ENCODE data around the gene PGBD5. TPM values are rescaled to one million over a fixed set of nuclear protein-coding genes. Genes with fewer than 3 reads are reported as not detected.

PGBD5 gene
- total RNA-seq, 4 donors from 2014 or later = 1.0 to 4.5 (median 1.9) TPM

DNA sequence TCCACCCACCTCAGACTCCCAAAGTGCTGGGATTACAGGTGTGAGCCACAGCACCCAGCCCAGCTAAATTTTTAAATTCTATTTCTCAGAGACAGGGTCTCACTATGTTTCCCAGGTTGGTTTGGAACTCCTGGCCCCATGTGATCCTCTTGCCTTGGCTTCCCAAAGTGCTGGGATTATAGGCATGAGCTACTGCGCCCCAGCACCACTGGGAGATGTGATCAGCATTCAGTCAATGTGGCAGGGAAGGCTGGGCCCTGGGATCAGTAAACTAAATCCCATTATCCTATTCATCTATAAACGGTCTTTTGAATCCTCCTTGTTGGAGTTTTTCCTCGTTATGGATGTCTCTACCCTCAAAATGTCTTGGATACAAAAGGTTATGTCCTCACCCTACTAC lies 113.5 kb downstream of the PGBD5 start:
- no peaks in the 10 kb centered on the region for H3K27me3 ChIP-seq
- H3K36me3 ChIP-seq = no peaks in the 10 kb centered on the region
- DNase-seq = no peak
- intact Hi-C loops (cut with DNase I; ENCODE audit: low total_unique reads) = loop anchor here (5.0 kb wide), 2 partner anchors 470 to 530 kb away; no protein-coding TSS in a partner anchor
- in situ Hi-C loops (cut with MboI; ENCODE audit: low sequenced_read_pairs in 4 of 4) = loop anchor here in 3 of 4 donors (5.0 to 25.0 kb wide), 4 partner anchors 648 to 1050 kb away; partner anchors contain the start of gene RAB4A (in 1 of the 3)
- ATAC-seq = no peak
- TF ChIP-seq, protein P1, sequence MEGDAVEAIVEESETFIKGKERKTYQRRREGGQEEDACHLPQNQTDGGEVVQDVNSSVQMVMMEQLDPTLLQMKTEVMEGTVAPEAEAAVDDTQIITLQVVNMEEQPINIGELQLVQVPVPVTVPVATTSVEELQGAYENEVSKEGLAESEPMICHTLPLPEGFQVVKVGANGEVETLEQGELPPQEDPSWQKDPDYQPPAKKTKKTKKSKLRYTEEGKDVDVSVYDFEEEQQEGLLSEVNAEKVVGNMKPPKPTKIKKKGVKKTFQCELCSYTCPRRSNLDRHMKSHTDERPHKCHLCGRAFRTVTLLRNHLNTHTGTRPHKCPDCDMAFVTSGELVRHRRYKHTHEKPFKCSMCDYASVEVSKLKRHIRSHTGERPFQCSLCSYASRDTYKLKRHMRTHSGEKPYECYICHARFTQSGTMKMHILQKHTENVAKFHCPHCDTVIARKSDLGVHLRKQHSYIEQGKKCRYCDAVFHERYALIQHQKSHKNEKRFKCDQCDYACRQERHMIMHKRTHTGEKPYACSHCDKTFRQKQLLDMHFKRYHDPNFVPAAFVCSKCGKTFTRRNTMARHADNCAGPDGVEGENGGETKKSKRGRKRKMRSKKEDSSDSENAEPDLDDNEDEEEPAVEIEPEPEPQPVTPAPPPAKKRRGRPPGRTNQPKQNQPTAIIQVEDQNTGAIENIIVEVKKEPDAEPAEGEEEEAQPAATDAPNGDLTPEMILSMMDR (IDR thresholded peaks at IDR 0.05 in 4 of 5, conservative IDR thresholded peaks at IDR 0.05 in 1 of 5) = no peak
- TF ChIP-seq POLR2A (IDR thresholded peaks at IDR 0.05) = no peak
- no peaks in the 10 kb centered on the region for H3K9me3 ChIP-seq
- peaks cover 0 to 4% of the 10 kb centered on the region in 2 donors for H3K4me1 ChIP-seq
- H3K27ac ChIP-seq = no peak overlapping the region
- no peak overlapping the region for H3K4me3 ChIP-seq

DNA sequence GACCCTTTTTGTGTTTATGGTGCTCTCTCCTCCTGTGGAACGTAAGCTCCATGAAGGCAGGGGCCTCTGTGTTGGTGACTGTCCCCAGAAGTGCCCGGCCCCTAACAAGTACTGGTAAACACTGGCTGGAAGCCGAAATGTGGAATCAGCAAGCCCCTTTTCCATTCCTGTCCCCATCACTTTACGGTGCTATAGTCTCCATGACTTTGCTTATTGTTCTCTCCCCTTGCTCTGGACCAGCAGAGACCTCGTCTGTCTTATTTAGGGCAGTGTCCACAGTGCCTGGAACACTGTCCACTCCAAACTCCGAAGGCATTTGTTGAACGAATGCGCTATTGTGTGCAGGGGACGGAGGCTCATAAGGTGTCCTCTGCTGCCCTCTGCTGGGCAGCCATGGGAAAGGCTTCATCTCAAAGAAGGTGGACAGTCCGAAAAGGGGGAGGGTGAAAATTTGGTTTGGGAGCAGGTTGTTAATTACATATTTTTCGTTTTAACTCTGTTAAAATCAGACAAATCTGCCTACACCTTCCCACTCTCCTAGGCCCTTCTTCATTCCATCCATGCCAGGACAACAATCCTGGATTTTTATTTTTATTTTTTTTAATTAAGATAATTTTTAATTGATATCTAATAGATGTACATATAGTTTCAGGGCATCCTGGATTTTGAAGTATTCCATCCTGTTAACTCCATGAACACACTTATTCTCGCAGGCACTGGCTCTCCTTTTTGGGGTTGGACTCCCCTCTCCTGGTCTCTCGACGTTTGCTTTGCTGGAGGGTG lies 115.6 kb downstream of the PGBD5 start:
- H3K27ac ChIP-seq = peak overlapping the region in 1 of 4 donors; percentile 40
- H3K4me3 ChIP-seq = no peak overlapping the region
- in situ Hi-C loops (cut with MboI; ENCODE audit: low sequenced_read_pairs in 4 of 4) = loop anchor here in 3 of 4 donors (5.0 to 25.0 kb wide), 4 partner anchors 646 to 1048 kb away; partner anchors contain the start of gene RAB4A (in 1 of the 3)
- peaks cover 0 to 8% of the 10 kb centered on the region in 2 donors for H3K4me1 ChIP-seq
- H3K36me3 ChIP-seq = no peaks in the 10 kb centered on the region
- no peaks in the 10 kb centered on the region for H3K9me3 ChIP-seq
- ATAC-seq = peak; percentile 85 to 91
- DNase-seq = peak; percentile 42 to 67
- no peaks in the 10 kb centered on the region for H3K27me3 ChIP-seq
- TF ChIP-seq, protein P1 (IDR thresholded peaks at IDR 0.05 in 4 of 5, conservative IDR thresholded peaks at IDR 0.05 in 1 of 5) = peak; percentile 87 to 93 (median 92)
- no peak for TF ChIP-seq POLR2A (IDR thresholded peaks at IDR 0.05)
- intact Hi-C loops (cut with DNase I; ENCODE audit: low total_unique reads) = loop anchor here (1.0 to 5.0 kb wide), 3 partner anchors 468 to 649 kb away; no protein-coding TSS in a partner anchor

DNA sequence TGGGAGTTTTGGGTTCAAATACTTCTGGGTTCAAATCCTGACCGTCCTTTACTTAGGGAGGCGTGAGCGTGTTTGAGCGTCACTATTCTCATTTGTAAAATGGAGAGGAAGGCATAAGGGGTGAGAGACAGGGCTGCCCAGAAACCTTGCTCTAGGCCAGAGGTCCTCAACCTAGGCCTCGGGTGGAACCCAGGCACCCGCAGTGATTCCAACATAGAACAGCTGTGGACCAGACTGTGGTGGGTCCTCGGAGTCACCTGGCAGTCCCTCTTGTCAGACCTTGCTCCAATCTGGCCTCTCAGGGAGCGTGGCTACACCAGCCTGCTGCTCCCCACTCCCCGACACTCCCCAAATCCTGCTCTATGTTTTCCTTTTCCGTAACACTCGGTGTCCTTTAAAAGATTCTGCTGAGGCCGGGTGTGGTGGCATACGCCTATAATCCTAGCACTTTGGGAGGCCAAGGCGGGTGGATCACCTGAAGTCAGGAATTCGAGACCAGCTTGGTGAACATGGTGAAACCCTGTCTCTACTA lies 116.4 kb downstream of the PGBD5 start:
- no peak for DNase-seq
- in situ Hi-C loops (cut with MboI; ENCODE audit: low sequenced_read_pairs in 4 of 4) = loop anchor here (5.0 to 25.0 kb wide), 5 partner anchors 645 to 1047 kb away; partner anchors contain the start of gene RAB4A (in 1 of the 4)
- TF ChIP-seq, protein P1 (IDR thresholded peaks at IDR 0.05 in 4 of 5, conservative IDR thresholded peaks at IDR 0.05 in 1 of 5) = no peak
- no peak for TF ChIP-seq POLR2A (IDR thresholded peaks at IDR 0.05)

DNA sequence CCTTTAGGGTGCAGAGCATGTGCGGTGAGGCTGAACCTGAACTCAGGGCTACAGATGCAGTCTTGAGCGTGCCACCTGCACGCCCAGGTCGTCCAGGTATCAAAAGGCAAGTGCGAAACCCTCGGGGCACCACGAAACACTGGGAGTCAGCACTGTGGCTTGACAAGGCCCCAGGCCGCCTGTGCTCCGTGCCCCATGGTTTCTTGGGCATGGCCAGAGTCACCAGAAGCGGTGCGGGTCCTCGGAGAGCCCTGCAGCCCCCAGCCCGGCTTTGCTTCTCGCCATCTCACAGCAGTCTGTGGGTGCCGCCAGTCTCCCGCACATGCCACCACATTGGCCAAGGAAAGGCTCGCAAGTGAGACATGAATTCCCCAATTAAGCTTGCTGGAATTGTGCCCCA lies 117.3 kb downstream of the PGBD5 start:
- intact Hi-C loops (cut with DNase I; ENCODE audit: low total_unique reads) = loop anchor here (10.0 kb wide), 1 partner anchor 344 kb away; no protein-coding TSS in a partner anchor
- Histone ChIP-seq H3K36me3 (no peaks in the 10 kb centered on the region), H3K4me3 (no peak overlapping the region), H3K4me1 (peaks cover 4 to 18% of the 10 kb centered on the region in 2 donors), H3K27me3 (no peaks in the 10 kb centered on the region), H3K9me3 (no peaks in the 10 kb centered on the region), H3K27ac (no peak overlapping the region)
- in situ Hi-C loops (cut with MboI; ENCODE audit: low sequenced_read_pairs in 4 of 4) = loop anchor here in 2 of 4 donors (5.0 to 25.0 kb wide), 2 partner anchors 647 to 1047 kb away; partner anchors contain the start of gene RAB4A (in 1 of the 2)
- no peak for TF ChIP-seq POLR2A (IDR thresholded peaks at IDR 0.05)
- TF ChIP-seq, protein P1 (IDR thresholded peaks at IDR 0.05 in 4 of 5, conservative IDR thresholded peaks at IDR 0.05 in 1 of 5) = no peak
- DNase-seq (no peak), ATAC-seq (no peak)

More for the DNA sequence above, 116.4 kb downstream of the PGBD5 start:
- ATAC-seq = no peak
- no peaks in the 10 kb centered on the region for H3K9me3 ChIP-seq
- no peak overlapping the region for H3K27ac ChIP-seq
- peaks cover 0 to 13% of the 10 kb centered on the region in 2 donors for H3K4me1 ChIP-seq
- intact Hi-C loops (cut with DNase I; ENCODE audit: low total_unique reads) = loop anchor here (1.0 to 10.0 kb wide), 4 partner anchors 345 to 648 kb away; no protein-coding TSS in a partner anchor
- H3K4me3 ChIP-seq = no peak overlapping the region
- no peaks in the 10 kb centered on the region for H3K27me3 ChIP-seq
- no peaks in the 10 kb centered on the region for H3K36me3 ChIP-seq
